SK-N-DZ (cell line): ENCODE data around the gene FGGY.

Source experiments
- DNase-seq: peaks from one replicate; pipeline ENCODE4 v3.0.0-alpha.2; 2015; ENCODE audit warnings: low spot score
- small RNA-seq, 2 experiments: library from RNA; depleted of rRNA; stranded (forward); fragments of <200 nt; gene quantifications; one replicate each; pipeline ENCODE3, GENCODE V24; 2014

Gene FGGY

GRCh38 chr1:59804301-59804700, 507.4 kb downstream of the FGGY start:
- DNase-seq: no peak

DNA sequence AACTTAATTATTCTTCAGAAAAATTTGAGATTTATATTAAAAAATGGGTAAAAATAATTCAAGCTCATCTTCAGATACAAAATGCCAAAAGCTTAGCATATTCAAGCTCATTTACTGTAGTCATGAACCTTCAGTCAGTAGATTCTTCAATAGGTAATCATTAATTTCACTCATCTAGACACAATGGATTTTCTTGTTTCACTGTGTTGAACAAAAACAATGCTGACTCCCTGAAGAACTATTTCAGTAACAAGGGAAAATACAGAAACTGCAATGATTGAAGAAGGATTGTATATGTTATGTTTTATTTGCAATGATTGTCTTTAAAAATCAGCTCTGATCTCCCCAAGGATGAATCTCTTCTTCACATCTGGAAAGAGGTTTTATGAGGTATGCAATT, 508.7 kb downstream of the FGGY start:
- DNase-seq: no peak

Small RNAs within 50 kb of the gene (small RNA-seq; reads per million reads assigned to genes)
- 0 reads per million in 2 experiments for gene MIR4711
